Loucy (cell line): ENCODE data around the gene PTPRN2.

Experiments used
- EZH2phosphoT487 ChIP-seq: fragments of 200-600 bp; IDR thresholded peaks from 2 replicates; pipeline ENCODE4 v1.6.1; 2018; ENCODE audit warnings: antibody characterized with exemption, mild to moderate bottlenecking, moderate library complexity, borderline replicate concordance
- TF ChIP-seq, protein P1 (sequence below): fragments of 200-600 bp; sonication (generic); conservative IDR thresholded peaks from 2 replicates; pipeline ENCODE4 v1.5.1; 2014; ENCODE audit warnings: mild to moderate bottlenecking, antibody characterized with exemption, low read length

GRCh38 chr7:158631574-158632195 is 44.1 kb upstream of the PTPRN2 start:
- TF ChIP-seq, protein P1, sequence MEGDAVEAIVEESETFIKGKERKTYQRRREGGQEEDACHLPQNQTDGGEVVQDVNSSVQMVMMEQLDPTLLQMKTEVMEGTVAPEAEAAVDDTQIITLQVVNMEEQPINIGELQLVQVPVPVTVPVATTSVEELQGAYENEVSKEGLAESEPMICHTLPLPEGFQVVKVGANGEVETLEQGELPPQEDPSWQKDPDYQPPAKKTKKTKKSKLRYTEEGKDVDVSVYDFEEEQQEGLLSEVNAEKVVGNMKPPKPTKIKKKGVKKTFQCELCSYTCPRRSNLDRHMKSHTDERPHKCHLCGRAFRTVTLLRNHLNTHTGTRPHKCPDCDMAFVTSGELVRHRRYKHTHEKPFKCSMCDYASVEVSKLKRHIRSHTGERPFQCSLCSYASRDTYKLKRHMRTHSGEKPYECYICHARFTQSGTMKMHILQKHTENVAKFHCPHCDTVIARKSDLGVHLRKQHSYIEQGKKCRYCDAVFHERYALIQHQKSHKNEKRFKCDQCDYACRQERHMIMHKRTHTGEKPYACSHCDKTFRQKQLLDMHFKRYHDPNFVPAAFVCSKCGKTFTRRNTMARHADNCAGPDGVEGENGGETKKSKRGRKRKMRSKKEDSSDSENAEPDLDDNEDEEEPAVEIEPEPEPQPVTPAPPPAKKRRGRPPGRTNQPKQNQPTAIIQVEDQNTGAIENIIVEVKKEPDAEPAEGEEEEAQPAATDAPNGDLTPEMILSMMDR = no peak
- TF ChIP-seq EZH2phosphoT487 = no peak
